HepG2 (cell line): Measurements from ENCODE around the gene SRSF6.

Experiments
- CTCF ChIP-seq: sonication (generic); formaldehyde crosslinking; IDR thresholded peaks from 2 replicates; pipeline ENCODE4 v1.5.0; 2020; ENCODE audit warnings: mild to moderate bottlenecking, missing genetic modification reagents, moderate library complexity
- EEA1 ChIP-seq: sonication (generic); formaldehyde crosslinking; IDR thresholded peaks from 2 replicates; pipeline ENCODE4 v1.5.1; 2020; ENCODE audit warnings: mild to moderate bottlenecking, missing genetic modification reagents, borderline replicate concordance
- FOXA1 ChIP-seq, 2 experiments: fragments of 450-650 bp in 1 of 2; sonication (generic) in 1 of 2; formaldehyde crosslinking in 1 of 2; IDR thresholded peaks; 2 replicates each; pipeline versions ENCODE4 v1.4.0 to v1.6.1; 2016 to 2020; ENCODE audit warnings: missing genetic modification reagents in 1 of 2
- HNRNPL ChIP-seq: fragments of 200-400 bp; formaldehyde crosslinking; IDR thresholded peaks from 2 replicates; pipeline ENCODE4 v1.6.1; 2017; ENCODE audit warnings: mild to moderate bottlenecking, low read depth, low read length
- KLF16 ChIP-seq, 2 experiments: sonication (generic) in 1 of 2; formaldehyde crosslinking in 1 of 2; IDR thresholded peaks; 2 replicates each; pipeline versions ENCODE4 v1.6.1 to v1.8.0; 2016 to 2023; ENCODE audit warnings: missing genetic modification reagents in 2 of 2, missing compliant biosample characterization in 1 of 2
- MXD3 ChIP-seq: IDR thresholded peaks from 2 replicates; pipeline ENCODE4 v1.6.1; 2016; ENCODE audit warnings: mild to moderate bottlenecking, missing biosample characterization, missing genetic modification reagents
- PHB2 ChIP-seq: fragments of 450-650 bp; IDR thresholded peaks from 2 replicates; pipeline ENCODE4 v1.6.1; 2018; ENCODE audit not compliant: partially characterized antibody
- PHF8 ChIP-seq: sonication (generic); formaldehyde crosslinking; IDR thresholded peaks from 2 replicates; pipeline ENCODE4 v1.5.0; 2020; ENCODE audit warnings: missing genetic modification reagents
- PREB ChIP-seq: sonication (generic); formaldehyde crosslinking; IDR thresholded peaks from 2 replicates; pipeline ENCODE4 v1.4.0; 2020; ENCODE audit warnings: missing genetic modification reagents
- RELA ChIP-seq: sonication (generic); formaldehyde crosslinking; IDR thresholded peaks from 2 replicates; pipeline ENCODE4 v1.4.0; 2020; ENCODE audit warnings: missing genetic modification reagents
- SOX6 ChIP-seq, 2 experiments: fragments of 450-650 bp in 1 of 2; sonication (generic) in 1 of 2; formaldehyde crosslinking in 1 of 2; IDR thresholded peaks; 2 replicates each; pipeline versions ENCODE4 v1.4.0 to v1.6.1; 2017 to 2020; ENCODE audit warnings: antibody characterized with exemption in 1 of 2, mild to moderate bottlenecking in 1 of 2, missing genetic modification reagents in 1 of 2
- ZNF430 ChIP-seq: sonication (generic); formaldehyde crosslinking; IDR thresholded peaks from 2 replicates; pipeline ENCODE4 v1.9.0; 2021; ENCODE audit warnings: mild to moderate bottlenecking, missing genetic modification reagents
- ZNF446 ChIP-seq: sonication (generic); formaldehyde crosslinking; IDR thresholded peaks from 2 replicates; pipeline ENCODE4 v1.5.0; 2020; ENCODE audit warnings: mild to moderate bottlenecking, missing genetic modification reagents
- TF ChIP-seq, protein P1 (sequence below): sonication (generic); formaldehyde crosslinking; IDR thresholded peaks from 2 replicates; pipeline ENCODE4 v1.8.0; 2022; ENCODE audit warnings: missing genetic modification reagents, mild to moderate bottlenecking, inconsistent platforms, borderline replicate concordance

GRCh38 chr20:43433250-43433854 is 24.3 kb upstream of the SRSF6 start:
- TF ChIP-seq, protein P1, sequence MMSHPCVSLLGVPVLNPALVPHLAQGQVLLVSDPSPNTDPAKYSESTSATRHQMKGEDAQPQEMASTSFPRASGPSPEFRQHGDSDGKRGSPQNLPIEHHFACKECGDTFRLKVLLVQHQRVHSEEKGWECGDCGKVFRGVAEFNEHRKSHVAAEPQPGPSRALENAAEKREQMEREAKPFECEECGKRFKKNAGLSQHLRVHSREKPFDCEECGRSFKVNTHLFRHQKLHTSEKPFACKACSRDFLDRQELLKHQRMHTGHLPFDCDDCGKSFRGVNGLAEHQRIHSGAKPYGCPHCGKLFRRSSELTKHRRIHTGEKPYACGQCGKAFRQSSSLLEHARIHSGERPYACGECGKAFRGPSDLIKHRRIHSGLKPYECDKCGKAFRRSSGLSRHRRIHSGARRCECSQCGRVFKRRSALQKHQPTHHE: no peak
- TF ChIP-seq CTCF (CRISPR knock-in tag): no peak
- no peak for TF ChIP-seq RELA (CRISPR knock-in tag)
- TF ChIP-seq ZNF430 (CRISPR knock-in tag): no peak
- no peak for TF ChIP-seq SOX6 (IDR thresholded peaks at IDR 0.05)
- no peak for TF ChIP-seq SOX6 (CRISPR knock-in tag; IDR thresholded peaks at IDR 0.05)
- TF ChIP-seq PREB (CRISPR knock-in tag): no peak
- no peak for TF ChIP-seq KLF16 (CRISPR knock-in tag; IDR thresholded peaks at IDR 0.05)
- no peak for TF ChIP-seq ZNF446
- no peak for TF ChIP-seq FOXA1 (IDR thresholded peaks at IDR 0.05)
- TF ChIP-seq FOXA1 (CRISPR knock-in tag; IDR thresholded peaks at IDR 0.05): no peak
- no peak for TF ChIP-seq EEA1 (CRISPR knock-in tag)
- TF ChIP-seq PHB2: no peak
- no peak for TF ChIP-seq HNRNPL
- TF ChIP-seq MXD3 (CRISPR knock-in tag): no peak
- no peak for TF ChIP-seq PHF8 (CRISPR knock-in tag)
